OCI-LY7 (cell line): ENCODE data around the gene DCP1B.

Source experiments
- EZH2phosphoT487 ChIP-seq: fragments of 200-600 bp; sonication (generic); IDR thresholded peaks from 2 replicates; pipeline ENCODE4 v1.6.1; 2018; ENCODE audit warnings: low read depth, borderline replicate concordance, mild to moderate bottlenecking, mixed run types, antibody characterized with exemption, low read length, moderate library complexity, mixed read lengths
- TF ChIP-seq, protein P1 (sequence below): fragments of 200-600 bp; sonication (generic); conservative IDR thresholded peaks from 2 replicates; pipeline ENCODE4 v1.5.1; 2014; ENCODE audit warnings: mild to moderate bottlenecking, antibody characterized with exemption, low read length, moderate library complexity, mixed read lengths

DNA sequence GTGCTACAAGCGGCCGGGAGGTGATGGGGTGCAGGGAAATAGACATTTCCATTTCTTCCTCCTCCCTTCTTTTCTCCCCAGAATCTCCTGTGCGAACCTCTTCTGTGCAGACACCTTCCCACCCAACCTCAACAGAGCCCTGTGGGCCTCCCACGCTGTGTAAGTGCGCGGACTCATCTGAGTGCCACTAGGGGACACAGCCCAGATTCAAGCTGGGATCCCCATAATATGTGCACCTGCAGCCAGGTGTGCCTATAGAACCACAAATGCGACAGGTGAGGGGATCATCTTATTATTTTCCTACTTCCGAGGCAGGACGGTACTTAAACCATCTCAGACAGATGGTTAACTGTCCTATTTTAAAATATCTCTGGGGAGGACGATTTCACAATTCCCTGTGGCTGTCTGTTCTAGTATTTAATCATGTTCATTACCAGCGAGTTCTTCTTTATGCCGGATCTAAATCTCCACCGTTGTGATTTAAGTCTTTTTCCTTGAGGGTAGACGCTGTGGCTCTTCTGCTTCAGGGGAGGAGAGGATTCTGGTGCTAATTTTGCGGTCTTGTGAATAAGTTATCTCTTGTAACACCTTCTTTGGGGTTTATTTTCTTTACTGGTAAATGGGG lies 31.3 kb upstream of the DCP1B start:
- TF ChIP-seq, protein P1, sequence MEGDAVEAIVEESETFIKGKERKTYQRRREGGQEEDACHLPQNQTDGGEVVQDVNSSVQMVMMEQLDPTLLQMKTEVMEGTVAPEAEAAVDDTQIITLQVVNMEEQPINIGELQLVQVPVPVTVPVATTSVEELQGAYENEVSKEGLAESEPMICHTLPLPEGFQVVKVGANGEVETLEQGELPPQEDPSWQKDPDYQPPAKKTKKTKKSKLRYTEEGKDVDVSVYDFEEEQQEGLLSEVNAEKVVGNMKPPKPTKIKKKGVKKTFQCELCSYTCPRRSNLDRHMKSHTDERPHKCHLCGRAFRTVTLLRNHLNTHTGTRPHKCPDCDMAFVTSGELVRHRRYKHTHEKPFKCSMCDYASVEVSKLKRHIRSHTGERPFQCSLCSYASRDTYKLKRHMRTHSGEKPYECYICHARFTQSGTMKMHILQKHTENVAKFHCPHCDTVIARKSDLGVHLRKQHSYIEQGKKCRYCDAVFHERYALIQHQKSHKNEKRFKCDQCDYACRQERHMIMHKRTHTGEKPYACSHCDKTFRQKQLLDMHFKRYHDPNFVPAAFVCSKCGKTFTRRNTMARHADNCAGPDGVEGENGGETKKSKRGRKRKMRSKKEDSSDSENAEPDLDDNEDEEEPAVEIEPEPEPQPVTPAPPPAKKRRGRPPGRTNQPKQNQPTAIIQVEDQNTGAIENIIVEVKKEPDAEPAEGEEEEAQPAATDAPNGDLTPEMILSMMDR, result no peak
- no peak for TF ChIP-seq EZH2phosphoT487
